IMR-90 (cell line): ENCODE measurements around the gene PCNP. TPM values are rescaled to one million over a fixed set of nuclear protein-coding genes. Genes with fewer than 3 reads are reported as not detected.

Experiments
- ATAC-seq: fragments of 200-7000 bp; cut with Tn5 transposase; 2 replicates; pipeline ENCODE4 v1.9.1; 2020; ENCODE audit warnings: low read depth, mild to moderate bottlenecking, moderate library complexity
- BruUV-seq: library from RNA; stranded (reverse); fragments of 400-500 nt; replicated peaks from 2 replicates; lab custom pipeline; 2021; lab: Mats Ljungman, UMichigan
- CTCF ChIA-PET: fragments of 300-600 bp; formaldehyde crosslinking; extraction: SDS; loops from one replicate; lab custom pipeline; 2021; ENCODE audit warnings: antibody characterized with exemption; lab: Yijun Ruan, JAX
- POLR2A ChIA-PET: fragments of 300-600 bp; sonication (Branson Sonifier 250); formaldehyde crosslinking; loops from one replicate; lab custom pipeline; 2022; ENCODE audit warnings: antibody characterized with exemption; ENCODE audit not compliant: unreplicated experiment; lab: Charles Lee
- DNase-seq: peaks from one replicate; pipeline ENCODE4 v3.0.0; 2013
- H2AFZ ChIP-seq: replicated peaks from 2 replicates; pipeline ENCODE3; 2013; ENCODE audit warnings: low read length, mild to moderate bottlenecking; ENCODE audit not compliant: poor library complexity
- H2AK5ac ChIP-seq: 2 replicates; pipeline ENCODE4 v1.6.1; 2013; ENCODE audit warnings: low read depth, low read length, inconsistent platforms
- H2AK9ac ChIP-seq: replicated peaks from 2 replicates; pipeline ENCODE3; 2013; ENCODE audit warnings: mild to moderate bottlenecking, low read depth, low read length, moderate library complexity; ENCODE audit not compliant: poor library complexity
- H2BK120ac ChIP-seq: 2 replicates; pipeline ENCODE4 v1.6.1; 2013; ENCODE audit warnings: low read depth, low read length, inconsistent platforms
- H2BK15ac ChIP-seq: 3 replicates; pipeline ENCODE4 v1.6.1; 2013; ENCODE audit warnings: low read depth, low read length, inconsistent platforms
- H2BK20ac ChIP-seq: 2 replicates; pipeline ENCODE4 v1.6.1; 2013; ENCODE audit warnings: low read depth, mild to moderate bottlenecking, inconsistent platforms, low read length, moderate library complexity
- H2BK5ac ChIP-seq: 2 replicates; pipeline ENCODE4 v1.6.1; 2013; ENCODE audit warnings: mild to moderate bottlenecking, low read depth, low read length, inconsistent platforms; ENCODE audit not compliant: poor library complexity, severe bottlenecking
- H3K14ac ChIP-seq: replicated peaks from 2 replicates; pipeline ENCODE4 v1.6.1; 2013; ENCODE audit warnings: low read depth, low read length, inconsistent platforms
- H3K18ac ChIP-seq: 2 replicates; pipeline ENCODE4 v1.6.1; 2013; ENCODE audit warnings: low read depth, low read length, control low read depth
- H3K23ac ChIP-seq: 2 replicates; pipeline ENCODE4 v1.6.1; 2013; ENCODE audit warnings: low read depth, low read length, inconsistent platforms
- H3K27ac ChIP-seq: 2 replicates; pipeline ENCODE4 v1.5.1; 2013; ENCODE audit warnings: mild to moderate bottlenecking, control low read depth, low read length; ENCODE audit not compliant: insufficient read depth
- H3K27me3 ChIP-seq: 2 replicates; pipeline ENCODE4 v1.6.1; 2013; ENCODE audit warnings: low read length; ENCODE audit not compliant: control insufficient read depth, insufficient read depth
- H3K36me3 ChIP-seq: 2 replicates; pipeline ENCODE4 v1.6.1; 2013; ENCODE audit warnings: low read length, mixed read lengths; ENCODE audit not compliant: control insufficient read depth, insufficient read depth
- H3K4ac ChIP-seq: 2 replicates; pipeline ENCODE4 v1.6.1; 2013; ENCODE audit warnings: low read depth, low read length, inconsistent platforms
- H3K4me1 ChIP-seq: 2 replicates; pipeline ENCODE4 v1.6.1; 2013; ENCODE audit warnings: low read length, mixed read lengths; ENCODE audit not compliant: control insufficient read depth, insufficient read depth
- H3K4me2 ChIP-seq: 2 replicates; pipeline ENCODE4 v1.6.1; 2013; ENCODE audit warnings: low read depth, mild to moderate bottlenecking, control low read depth, low read length, moderate library complexity
- H3K4me3 ChIP-seq: 2 replicates; pipeline ENCODE4 v1.5.1; 2013; ENCODE audit warnings: low read depth, mild to moderate bottlenecking, control low read depth, low read length, moderate library complexity; ENCODE audit not compliant: insufficient read depth
- H3K56ac ChIP-seq: 2 replicates; pipeline ENCODE4 v1.6.1; 2013; ENCODE audit warnings: low read length, inconsistent platforms; ENCODE audit not compliant: insufficient read depth; ENCODE audit errors: extremely low read depth
- H3K79me1 ChIP-seq, 2 experiments: 2 replicates each; pipeline ENCODE4 v1.6.1; 2013; ENCODE audit warnings: low read length in 2 of 2, inconsistent platforms in 1 of 2, low read depth in 1 of 2
- H3K9ac ChIP-seq: 2 replicates; pipeline ENCODE4 v1.6.1; 2013; ENCODE audit warnings: low read depth, low read length, control low read depth
- H3K9me1 ChIP-seq: 2 replicates; pipeline ENCODE4 v1.6.1; 2013; ENCODE audit warnings: low read length, inconsistent platforms; ENCODE audit not compliant: insufficient read depth
- H3K9me3 ChIP-seq: 2 replicates; pipeline ENCODE4 v1.6.1; 2013; ENCODE audit warnings: low read length; ENCODE audit not compliant: control insufficient read depth, insufficient read depth
- H4K20me1 ChIP-seq: 2 replicates; pipeline ENCODE4 v1.6.1; 2013; ENCODE audit warnings: low read length, inconsistent platforms; ENCODE audit not compliant: insufficient read depth
- H4K5ac ChIP-seq: 2 replicates; pipeline ENCODE4 v1.6.1; 2013; ENCODE audit warnings: mild to moderate bottlenecking, low read depth, low read length, control low read depth
- H4K8ac ChIP-seq, 2 experiments: 2 replicates each; pipeline ENCODE4 v1.6.1; 2013; ENCODE audit warnings: low read depth in 2 of 2, low read length in 2 of 2, control low read depth in 1 of 2, inconsistent platforms in 1 of 2
- H4K91ac ChIP-seq: 2 replicates; pipeline ENCODE4 v1.6.1; 2013; ENCODE audit warnings: low read depth, low read length, inconsistent platforms; ENCODE audit not compliant: insufficient read depth
- BHLHE40 ChIP-seq: fragments of 150-350 bp; IDR thresholded peaks from 2 replicates; pipeline ENCODE4 v1.6.1; 2016; ENCODE audit warnings: mild to moderate bottlenecking, low read depth, low read length
- CEBPB ChIP-seq: IDR thresholded peaks from 2 replicates; pipeline ENCODE4 v1.6.1; 2012; ENCODE audit warnings: low read depth, low read length, improper control_type of control experiment
- CHD1 ChIP-seq: IDR thresholded peaks from 2 replicates; pipeline ENCODE4 v1.6.1; 2012; ENCODE audit warnings: low read depth, low read length, improper control_type of control experiment
- FOS ChIP-seq: fragments of 150-350 bp; IDR thresholded peaks from 2 replicates; pipeline ENCODE4 v1.6.1; 2016; ENCODE audit warnings: low read depth, low read length
- MAFK ChIP-seq: IDR thresholded peaks from 2 replicates; pipeline ENCODE4 v1.6.1; 2012; ENCODE audit warnings: low read depth, low read length, improper control_type of control experiment
- MAZ ChIP-seq: IDR thresholded peaks from 2 replicates; pipeline ENCODE4 v1.6.1; 2012; ENCODE audit warnings: low read depth, mild to moderate bottlenecking, low read length, improper control_type of control experiment, moderate library complexity, borderline replicate concordance
- MXI1 ChIP-seq: IDR thresholded peaks from 2 replicates; pipeline ENCODE4 v1.6.1; 2012; ENCODE audit warnings: low read depth, mild to moderate bottlenecking, low read length, moderate library complexity, borderline replicate concordance
- POLR2A ChIP-seq: IDR thresholded peaks from 2 replicates; pipeline ENCODE4 v1.6.1; 2012; ENCODE audit warnings: mild to moderate bottlenecking, low read depth, low read length
- SMC3 ChIP-seq: fragments of 150-350 bp; IDR thresholded peaks from 2 replicates; pipeline ENCODE4 v1.6.1; 2016; ENCODE audit warnings: low read depth, mild to moderate bottlenecking, antibody characterized with exemption, low read length, moderate library complexity
- USF2 ChIP-seq: fragments of 150-350 bp; IDR thresholded peaks from 2 replicates; pipeline ENCODE4 v1.6.1; 2017; ENCODE audit warnings: mild to moderate bottlenecking, antibody characterized with exemption, low read length, low read depth
- WGBS, 2 experiments: methylation state at CpG; one replicate each; pipeline versions ENCODE4 v1.1.5 to v1.1.7; 2013; ENCODE audit warnings: missing lambda C conversion rate in 2 of 2; ENCODE audit not compliant: insufficient read length in 1 of 2; ENCODE audit errors: extremely low coverage in 2 of 2; 5-methylcytosine and 5-hydroxymethylcytosine counted together
- dilution Hi-C: fragments of 300-500 bp; cut with HindIII; formaldehyde crosslinking; loops from one replicate; pipeline ENCODE4 v1.14.3; 2018; ENCODE audit warnings: low sequenced_read_pairs; ENCODE audit not compliant: unreplicated experiment
- in situ Hi-C: fragments of 300-500 bp; cut with MboI; formaldehyde crosslinking; loops from 3 replicates; pipeline ENCODE4 v1.14.3; 2019; ENCODE audit warnings: low sequenced_read_pairs, inconsistent platforms, mixed read lengths
- intact Hi-C: fragments of 100-400 bp; cut with micrococcal nuclease; formaldehyde crosslinking; loops from 2 replicates; pipeline ENCODE4 v1.10.0; 2022
- polyA plus RNA-seq, 3 experiments: library from polyadenylated mRNA; depleted of rRNA; stranded (reverse); fragments of >200 nt; gene quantifications; 2 replicates each; pipeline ENCODE4 v1.2.3, GENCODE V29; 2012; ENCODE audit warnings: low replicate concordance in 1 of 3
- total RNA-seq: library from RNA; depleted of rRNA; stranded (reverse); fragments of >200 nt; gene quantifications from 2 replicates; pipeline ENCODE4 v1.2.3, GENCODE V29; 2012

The PCNP gene
- total and polyA plus RNA-seq, 2 of the 4 experiments (the other 2 are of a cell fraction): 34.6 to 53.2 TPM

- Histone ChIP-seq H4K8ac (no peak overlapping the region), H3K14ac (no peak overlapping the region), H3K27ac (no peak overlapping the region), H3K9ac (no peak overlapping the region), H4K20me1 (no peaks in the 10 kb centered on the region), H3K18ac (no peak overlapping the region), H3K9me1 (no peaks in the 10 kb centered on the region), H3K4me1 (no peaks in the 10 kb centered on the region), H3K27me3 (no peaks in the 10 kb centered on the region), H3K36me3 (no peaks in the 10 kb centered on the region), H3K4me2 (no peak overlapping the region), H4K91ac (no peak overlapping the region), H2AK9ac (no peak overlapping the region), H2BK120ac (no peak overlapping the region), H2AK5ac (no peak overlapping the region), H2BK20ac (no peak overlapping the region), H2BK5ac (no peak overlapping the region), H3K56ac (no peak overlapping the region), H3K79me1 (no peaks in the 10 kb centered on the region), H3K4ac (no peak overlapping the region), H2BK15ac (no peak overlapping the region), H4K5ac (no peak overlapping the region), H3K4me3 (no peak overlapping the region), H3K23ac (no peak overlapping the region), H3K9me3 (no peaks in the 10 kb centered on the region), H2AFZ (no peak overlapping the region)
- ATAC-seq: no peak
- in situ Hi-C loops (no loop called here), dilution Hi-C loops (no loop called here), intact Hi-C loops (no loop called here)
- WGBS, 2 experiments: no CpG with 5 or more reads among the region's 7 CpGs
- no TSS peak for BruUV-seq
- no peak for DNase-seq
- ChIA-PET POLR2A (no interaction called here), CTCF (no interaction called here)
- no peak for TF ChIP-seq MAFK
- no peak for TF ChIP-seq MAZ
- no peak for TF ChIP-seq POLR2A
- TF ChIP-seq SMC3: no peak
- TF ChIP-seq FOS: no peak
- TF ChIP-seq MXI1: no peak
- no peak for TF ChIP-seq BHLHE40
- TF ChIP-seq USF2: no peak
- no peak for TF ChIP-seq CEBPB
- no peak for TF ChIP-seq CHD1
These were observed 43.5 kb downstream of the PCNP start for GRCh38 chr3:101617478-101617877.
